Measurements from ENCODE around the gene CORO6. TPM values are rescaled to one million over a fixed set of nuclear protein-coding genes. Genes with fewer than 3 reads are reported as not detected.

The CORO6 gene
- polyA plus RNA-seq, 1 donor from 2014 or later = 4.3 TPM

DNA sequence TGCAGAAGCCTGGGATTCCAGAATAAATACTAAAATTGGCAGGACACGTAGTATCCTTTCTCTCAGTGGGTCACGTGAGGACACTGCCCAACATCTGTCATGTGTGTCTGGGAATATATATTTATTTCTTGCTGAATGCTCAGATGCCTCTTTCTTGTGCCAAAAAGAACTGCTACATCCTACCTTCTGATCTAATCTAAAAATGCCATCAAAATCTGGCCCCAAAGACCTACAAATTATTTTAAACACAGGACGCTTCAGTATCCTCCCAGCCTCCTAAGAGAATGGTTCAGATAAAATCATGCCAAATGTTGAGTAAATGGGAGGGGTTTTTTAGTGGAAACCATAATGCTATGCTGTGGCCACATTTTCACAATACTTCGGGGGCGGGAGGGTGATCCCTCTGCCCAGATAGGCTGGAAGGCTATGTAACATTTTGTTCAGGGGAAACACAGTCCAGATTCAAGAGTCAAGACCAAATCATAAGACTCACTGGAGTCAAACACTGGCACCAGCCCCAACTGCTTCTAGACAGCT is 22.9 kb upstream of the CORO6 start:
- H3K9me3 ChIP-seq (ENCODE audit: low read length) = no peaks in the 10 kb centered on the region
- H3K27me3 ChIP-seq (ENCODE audit: insufficient read depth, low read depth, low read length) = no peaks in the 10 kb centered on the region
- H3K79me2 ChIP-seq (replicated peaks; ENCODE audit: insufficient read depth, low read length) = no peaks in the 10 kb centered on the region
- H3K4me3 ChIP-seq (ENCODE audit: low read length) = no peak overlapping the region
- no peak overlapping the region for H3K9ac ChIP-seq (ENCODE audit: low read length)
- TF ChIP-seq, protein P1, sequence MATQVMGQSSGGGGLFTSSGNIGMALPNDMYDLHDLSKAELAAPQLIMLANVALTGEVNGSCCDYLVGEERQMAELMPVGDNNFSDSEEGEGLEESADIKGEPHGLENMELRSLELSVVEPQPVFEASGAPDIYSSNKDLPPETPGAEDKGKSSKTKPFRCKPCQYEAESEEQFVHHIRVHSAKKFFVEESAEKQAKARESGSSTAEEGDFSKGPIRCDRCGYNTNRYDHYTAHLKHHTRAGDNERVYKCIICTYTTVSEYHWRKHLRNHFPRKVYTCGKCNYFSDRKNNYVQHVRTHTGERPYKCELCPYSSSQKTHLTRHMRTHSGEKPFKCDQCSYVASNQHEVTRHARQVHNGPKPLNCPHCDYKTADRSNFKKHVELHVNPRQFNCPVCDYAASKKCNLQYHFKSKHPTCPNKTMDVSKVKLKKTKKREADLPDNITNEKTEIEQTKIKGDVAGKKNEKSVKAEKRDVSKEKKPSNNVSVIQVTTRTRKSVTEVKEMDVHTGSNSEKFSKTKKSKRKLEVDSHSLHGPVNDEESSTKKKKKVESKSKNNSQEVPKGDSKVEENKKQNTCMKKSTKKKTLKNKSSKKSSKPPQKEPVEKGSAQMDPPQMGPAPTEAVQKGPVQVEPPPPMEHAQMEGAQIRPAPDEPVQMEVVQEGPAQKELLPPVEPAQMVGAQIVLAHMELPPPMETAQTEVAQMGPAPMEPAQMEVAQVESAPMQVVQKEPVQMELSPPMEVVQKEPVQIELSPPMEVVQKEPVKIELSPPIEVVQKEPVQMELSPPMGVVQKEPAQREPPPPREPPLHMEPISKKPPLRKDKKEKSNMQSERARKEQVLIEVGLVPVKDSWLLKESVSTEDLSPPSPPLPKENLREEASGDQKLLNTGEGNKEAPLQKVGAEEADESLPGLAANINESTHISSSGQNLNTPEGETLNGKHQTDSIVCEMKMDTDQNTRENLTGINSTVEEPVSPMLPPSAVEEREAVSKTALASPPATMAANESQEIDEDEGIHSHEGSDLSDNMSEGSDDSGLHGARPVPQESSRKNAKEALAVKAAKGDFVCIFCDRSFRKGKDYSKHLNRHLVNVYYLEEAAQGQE (IDR thresholded peaks at IDR 0.05; ENCODE audit: borderline replicate concordance) = no peak
- TF ChIP-seq RAD21 (conservative IDR thresholded peaks at IDR 0.05) (no peak), MXI1 (conservative IDR thresholded peaks at IDR 0.05; ENCODE audit: poor library complexity, severe bottlenecking) (no peak), EZH2 (IDR thresholded peaks at IDR 0.05; ENCODE audit: borderline replicate concordance, insufficient read depth, low read length, poor library complexity, severe bottlenecking) (no peak), POLR2AphosphoS5 (IDR thresholded peaks at IDR 0.05) (no peak), EP300 (conservative IDR thresholded peaks at IDR 0.05; ENCODE audit: poor library complexity, severe bottlenecking) (no peak), TAF1 (IDR thresholded peaks at IDR 0.05; ENCODE audit: low read depth) (no peak), SMC3 (conservative IDR thresholded peaks at IDR 0.05; ENCODE audit: poor library complexity) (no peak)
- TF ChIP-seq, protein P2, sequence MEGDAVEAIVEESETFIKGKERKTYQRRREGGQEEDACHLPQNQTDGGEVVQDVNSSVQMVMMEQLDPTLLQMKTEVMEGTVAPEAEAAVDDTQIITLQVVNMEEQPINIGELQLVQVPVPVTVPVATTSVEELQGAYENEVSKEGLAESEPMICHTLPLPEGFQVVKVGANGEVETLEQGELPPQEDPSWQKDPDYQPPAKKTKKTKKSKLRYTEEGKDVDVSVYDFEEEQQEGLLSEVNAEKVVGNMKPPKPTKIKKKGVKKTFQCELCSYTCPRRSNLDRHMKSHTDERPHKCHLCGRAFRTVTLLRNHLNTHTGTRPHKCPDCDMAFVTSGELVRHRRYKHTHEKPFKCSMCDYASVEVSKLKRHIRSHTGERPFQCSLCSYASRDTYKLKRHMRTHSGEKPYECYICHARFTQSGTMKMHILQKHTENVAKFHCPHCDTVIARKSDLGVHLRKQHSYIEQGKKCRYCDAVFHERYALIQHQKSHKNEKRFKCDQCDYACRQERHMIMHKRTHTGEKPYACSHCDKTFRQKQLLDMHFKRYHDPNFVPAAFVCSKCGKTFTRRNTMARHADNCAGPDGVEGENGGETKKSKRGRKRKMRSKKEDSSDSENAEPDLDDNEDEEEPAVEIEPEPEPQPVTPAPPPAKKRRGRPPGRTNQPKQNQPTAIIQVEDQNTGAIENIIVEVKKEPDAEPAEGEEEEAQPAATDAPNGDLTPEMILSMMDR (IDR thresholded peaks at IDR 0.05; ENCODE audit: poor library complexity, severe bottlenecking) = no peak
- no peaks in the 10 kb centered on the region for H3K9me2 ChIP-seq (ENCODE audit: insufficient read depth, low read length)
- H3K36me3 ChIP-seq (ENCODE audit: insufficient read depth, low read length) = no peaks in the 10 kb centered on the region
- H3K27ac ChIP-seq (ENCODE audit: low read length) = no peak overlapping the region
- no peak overlapping the region for H2AFZ ChIP-seq (ENCODE audit: low read depth, low read length)
- H4K20me1 ChIP-seq (ENCODE audit: insufficient read depth) = no peaks in the 10 kb centered on the region
- no peaks in the 10 kb centered on the region for H3F3A ChIP-seq (ENCODE audit: insufficient read depth, low read length, poor library complexity, severe bottlenecking)
- no peak overlapping the region for H3K4me2 ChIP-seq (ENCODE audit: low read length)

DNA sequence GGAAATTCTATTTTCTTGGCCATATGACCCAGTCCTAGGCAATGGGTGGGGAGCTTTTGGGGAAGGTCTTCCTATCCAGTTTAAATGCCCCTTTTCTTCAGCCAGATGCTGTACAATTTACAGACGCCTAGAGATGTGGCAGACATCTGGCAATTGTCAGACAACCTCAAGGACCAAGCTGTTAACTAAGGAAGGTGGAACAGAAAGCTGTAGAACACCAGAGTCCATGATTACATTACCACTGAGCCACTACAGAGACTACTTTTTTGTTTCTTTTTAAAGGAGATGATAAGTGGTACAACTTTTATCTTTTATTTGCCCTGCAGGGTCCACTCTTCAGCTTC is 21.1 kb upstream of the CORO6 start:
- Histone ChIP-seq H3K9me3 (ENCODE audit: low read length) (no peaks in the 10 kb centered on the region), H3K9me2 (ENCODE audit: insufficient read depth, low read length) (no peaks in the 10 kb centered on the region), H3K4me2 (ENCODE audit: low read length) (no peak overlapping the region), H3K27me3 (ENCODE audit: insufficient read depth, low read depth, low read length) (no peaks in the 10 kb centered on the region), H4K20me1 (ENCODE audit: insufficient read depth) (no peaks in the 10 kb centered on the region), H3K4me3 (ENCODE audit: low read length) (no peak overlapping the region), H3K9ac (ENCODE audit: low read length) (no peak overlapping the region), H3K79me2 (replicated peaks; ENCODE audit: insufficient read depth, low read length) (no peaks in the 10 kb centered on the region), H3K36me3 (ENCODE audit: insufficient read depth, low read length) (no peaks in the 10 kb centered on the region), H3F3A (ENCODE audit: insufficient read depth, low read length, poor library complexity, severe bottlenecking) (no peaks in the 10 kb centered on the region), H2AFZ (ENCODE audit: low read depth, low read length) (no peak overlapping the region), H3K27ac (ENCODE audit: low read length) (no peak overlapping the region)
- no peak for TF ChIP-seq SMC3 (conservative IDR thresholded peaks at IDR 0.05; ENCODE audit: poor library complexity)
- TF ChIP-seq, protein P2 (IDR thresholded peaks at IDR 0.05; ENCODE audit: poor library complexity, severe bottlenecking) = no peak
- no peak for TF ChIP-seq MXI1 (conservative IDR thresholded peaks at IDR 0.05; ENCODE audit: poor library complexity, severe bottlenecking)
- no peak for TF ChIP-seq EP300 (conservative IDR thresholded peaks at IDR 0.05; ENCODE audit: poor library complexity, severe bottlenecking)
- TF ChIP-seq, protein P1 (IDR thresholded peaks at IDR 0.05; ENCODE audit: borderline replicate concordance) = no peak
- no peak for TF ChIP-seq RAD21 (conservative IDR thresholded peaks at IDR 0.05)
- TF ChIP-seq EZH2 (IDR thresholded peaks at IDR 0.05; ENCODE audit: borderline replicate concordance, insufficient read depth, low read length, poor library complexity, severe bottlenecking) = no peak
- TF ChIP-seq POLR2AphosphoS5 (IDR thresholded peaks at IDR 0.05) = no peak
- no peak for TF ChIP-seq TAF1 (IDR thresholded peaks at IDR 0.05; ENCODE audit: low read depth)

Measured in neural cell (in vitro differentiated cells).